Left colon (tissue), 2 donors: ENCODE results near the gene LRRC27. TPM values are rescaled to one million over a fixed set of nuclear protein-coding genes. Genes with fewer than 3 reads are reported as not detected.
"Not testable (repeated sequence)": the region's sequence is repeated elsewhere in the genome, so short reads cannot be mapped to it uniquely, and the experiment has no call there.

Experiments
- ATAC-seq: fragments of 200-7000 bp; cut with Tn5 transposase; one replicate; pipeline ENCODE4 v1.9.1; 2020; ENCODE audit warnings: mild to moderate bottlenecking, moderate library complexity
- DNase-seq, 2 donors: peaks; one replicate each; pipeline ENCODE4 v3.0.0-alpha.2; 2020
- intact Hi-C, 2 donors: fragments of 100-400 bp; cut with DNase I in 1 of 2; cut with micrococcal nuclease in 1 of 2; formaldehyde crosslinking; loops; one replicate each; pipeline versions ENCODE4 v1.11.2 to v1.14.0; 2022; cut with DNase I, micrococcal nuclease
- long read RNA-seq: library from polyadenylated mRNA; unstranded; transcript quantifications from one replicate; pipeline ENCODE4 v2.0.0, GENCODE V29; 2021
- total RNA-seq, 2 donors: library from RNA; stranded (reverse); fragmentation: NEBNext Ultra II Directional; extraction: Animal tissue kit (Norgen Biotek cat#: 25700); gene quantifications; one replicate each; pipeline ENCODE4 v1.2.1, GENCODE V29; 2021
- donor health status: DM: no; HTN: no; CAD: no.
- donor health status: DM: yes; HTN: yes; CAD: no.

LRRC27 gene
- total RNA-seq: 1 to 10 TPM; 6.5 to 9.2 TPM
- long read RNA-seq, full-length matches to known transcripts: 2 of 6 reads
- long read RNA-seq, partial matches to known transcripts: 2 of 6 reads
- long read RNA-seq, other reads (novel, unspliced or antisense): 2 of 6 reads

DNA sequence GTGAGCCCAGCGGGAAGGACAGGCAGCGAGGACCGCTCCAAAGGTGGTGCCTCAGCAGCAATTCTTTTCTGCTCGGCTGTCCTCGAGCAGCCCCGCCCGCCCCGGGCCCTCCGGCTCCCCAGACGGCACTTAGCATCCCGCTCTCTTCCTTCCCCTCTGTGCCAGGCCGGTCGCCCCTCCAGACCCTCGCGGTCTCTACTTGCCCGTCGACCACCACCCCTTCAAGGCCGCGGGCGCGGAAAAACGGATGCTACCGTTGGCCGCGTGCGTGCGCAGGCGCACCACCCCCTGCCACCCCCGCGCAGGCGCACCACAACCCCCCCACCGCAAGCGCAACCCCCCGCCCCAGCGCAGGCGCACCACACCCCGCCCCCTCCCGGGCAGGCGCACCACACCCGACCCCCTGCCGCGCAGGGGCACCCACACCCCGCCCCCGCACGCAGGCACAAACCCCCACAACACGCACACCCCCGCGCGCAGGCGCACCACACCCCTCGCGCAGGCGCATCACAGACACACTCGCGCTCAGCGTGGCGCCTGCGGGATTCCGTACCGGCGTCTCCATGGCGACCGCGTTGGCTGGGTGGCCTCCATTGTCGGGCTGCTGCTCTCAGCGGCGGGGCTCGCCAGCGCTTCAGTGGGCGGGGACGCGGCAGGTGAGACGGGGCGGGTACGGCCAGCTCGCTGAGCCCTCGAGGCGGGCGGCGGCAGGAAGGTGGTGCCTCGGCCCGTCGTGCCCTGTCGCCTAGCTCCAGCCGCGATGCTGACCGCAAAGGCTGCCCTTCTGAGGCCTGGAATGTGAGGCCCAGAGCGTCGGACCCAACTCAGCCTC, at the start of gene LRRC27:
LRRC27 (plus strand) TSS at position 593 of the 832 bp plus-strand sequence. CDS start 1,332 bp downstream, outside the sequence.
- intact Hi-C loops: no loop called here
- DNase-seq: peak; percentile 98 to 100

DNA sequence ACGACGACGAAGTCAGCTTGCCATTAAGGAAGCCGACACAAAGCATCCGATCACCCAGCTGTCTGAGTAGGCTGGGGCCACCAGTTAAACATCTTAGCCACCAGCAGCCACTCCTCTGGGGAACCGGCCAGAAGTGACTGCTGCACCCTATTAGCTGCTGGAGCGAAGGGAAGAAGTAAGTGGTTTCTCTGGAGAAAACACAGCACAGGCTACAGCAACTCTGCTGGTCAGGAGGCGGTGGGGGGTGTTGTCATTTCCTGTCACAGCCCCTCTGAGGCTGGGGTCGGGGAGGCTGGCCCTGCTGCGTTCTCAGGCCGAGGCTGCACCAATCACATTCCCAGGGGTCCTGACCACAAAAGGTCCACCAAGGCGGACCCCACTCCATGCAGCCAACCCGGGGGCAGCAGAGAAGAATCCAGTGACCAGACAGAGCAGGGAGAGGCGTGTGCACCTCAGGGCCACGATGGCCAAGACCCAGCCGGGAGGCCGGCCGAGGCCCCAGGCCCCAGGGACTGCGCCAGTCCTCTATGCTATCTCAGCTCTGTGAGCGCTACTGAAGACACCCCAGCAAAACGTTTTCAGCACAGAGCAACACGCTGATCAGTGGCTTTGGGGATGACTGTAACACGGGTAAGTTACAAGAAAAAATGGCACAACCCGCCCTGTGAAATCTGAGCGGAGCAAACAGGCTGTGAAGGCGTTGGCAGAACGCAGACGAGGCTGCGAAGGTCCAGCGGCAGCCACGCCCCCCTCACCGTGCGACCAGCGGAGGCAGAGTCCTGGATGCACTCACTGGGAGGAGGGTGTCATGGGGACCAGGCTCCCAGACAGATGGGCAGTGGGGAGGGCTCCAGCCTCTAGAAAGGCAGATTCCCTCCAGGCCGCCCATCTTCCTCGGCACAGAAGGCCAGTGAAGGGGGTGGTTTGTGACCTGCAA, 49.1 kb upstream of the LRRC27 start:
- intact Hi-C loops: no loop called here
- DNase-seq (no peak), ATAC-seq (peak; percentile 47)

More for the DNA sequence above, at the start of gene LRRC27:
- ATAC-seq: peak; percentile 95

- ATAC-seq (peak; percentile 55), DNase-seq (no peak)
- intact Hi-C loops: no loop called here
Observed at GRCh38 chr10:132283604-132284382, 48.2 kb upstream of the LRRC27 start.

- DNase-seq: no peak
- intact Hi-C loops: no loop called here
- no peak for ATAC-seq
Observed at GRCh38 chr10:132289439-132289838, 42.6 kb upstream of the LRRC27 start.

- DNase-seq: no peak
- intact Hi-C loops: no loop called here
- no peak for ATAC-seq
Observed at GRCh38 chr10:132290631-132291030, 41.4 kb upstream of the LRRC27 start.

GRCh38 chr10:132291826-132292225, 40.2 kb upstream of the LRRC27 start:
- intact Hi-C loops: no loop called here
- ATAC-seq (no peak), DNase-seq (no peak)

GRCh38 chr10:132292287-132293200, 39.4 kb upstream of the LRRC27 start:
- intact Hi-C loops: no loop called here
- no peak for ATAC-seq
- DNase-seq: peak in 1 of 2 donors; percentile 13

- DNase-seq (peak in 1 of 2 donors; percentile 40), ATAC-seq (no peak)
Observed at GRCh38 chr10:132293201-132293812, 38.7 kb upstream of the LRRC27 start.

GRCh38 chr10:132293813-132294520, 38.0 kb upstream of the LRRC27 start:
- DNase-seq: no peak
- intact Hi-C loops: no loop called here

More at GRCh38 chr10:132293201-132293812, 38.7 kb upstream of the LRRC27 start:
- intact Hi-C loops: no loop called here

GRCh38 chr10:132294561-132295318, 37.3 kb upstream of the LRRC27 start:
- intact Hi-C loops: no loop called here
- no peak for ATAC-seq
- DNase-seq: peak in 1 of 2 donors; percentile 18

More at GRCh38 chr10:132293813-132294520, 38.0 kb upstream of the LRRC27 start:
- ATAC-seq: no peak

DNA sequence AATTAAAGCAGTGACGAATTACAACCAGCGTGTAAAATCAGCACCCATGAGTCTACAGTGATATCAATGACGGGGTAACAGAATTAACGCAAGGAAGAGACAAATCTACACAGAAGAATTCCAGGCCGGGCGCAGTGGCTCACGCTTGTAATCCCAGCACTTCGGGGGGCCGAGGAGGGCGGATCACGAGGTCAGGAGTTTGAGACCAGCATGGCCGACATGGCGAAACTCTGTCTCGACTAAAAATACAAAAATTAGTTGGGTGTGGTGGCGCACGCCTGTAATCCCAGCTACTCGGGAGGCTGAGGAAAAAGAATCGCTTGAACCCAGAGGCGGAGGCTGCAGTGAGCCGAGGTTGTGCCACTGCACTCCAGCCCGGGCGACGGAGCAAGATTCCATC, 36.5 kb upstream of the LRRC27 start:
- ATAC-seq, intact Hi-C loops: not testable (repeated sequence)
- DNase-seq: peak in 1 of 2 donors; percentile 2

DNA sequence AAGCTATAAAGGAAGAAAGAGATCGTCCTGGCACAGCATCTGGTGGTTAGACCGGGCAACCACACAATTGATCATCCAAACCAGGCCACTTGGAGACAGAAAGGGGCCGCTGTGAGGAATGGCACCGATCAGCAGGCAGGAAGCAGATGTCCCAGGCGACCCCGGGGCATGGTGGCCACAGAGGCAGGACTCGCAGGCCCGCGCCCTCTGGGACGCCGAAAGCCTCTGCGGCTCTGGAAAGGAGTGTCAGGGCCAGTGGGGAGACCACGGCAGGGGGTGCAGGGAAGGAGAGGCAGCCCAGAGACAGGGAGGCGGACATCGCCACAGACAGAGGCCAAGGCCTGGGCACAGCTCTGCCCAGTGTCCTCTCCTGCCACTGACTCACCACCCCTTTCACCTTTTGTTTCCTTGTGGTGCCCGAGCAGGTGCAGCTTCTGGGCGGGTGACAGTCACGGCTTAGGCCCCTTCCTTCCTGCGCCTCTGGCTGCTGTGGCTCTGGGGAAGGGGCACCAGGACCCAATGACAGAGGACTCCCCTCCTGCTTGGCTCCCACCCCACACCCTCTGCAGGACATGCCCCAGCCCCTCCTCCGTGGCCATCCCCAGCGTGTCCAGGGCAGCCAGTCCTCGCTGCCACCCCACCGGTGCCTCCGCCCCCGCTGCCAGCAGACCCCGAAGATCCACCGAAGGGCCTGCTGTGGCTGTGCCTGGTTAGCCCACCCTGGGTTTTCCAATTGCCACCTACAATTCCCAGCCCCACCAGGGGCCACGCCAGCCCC, 35.1 kb upstream of the LRRC27 start:
- no peak for ATAC-seq
- intact Hi-C loops: no loop called here
- peak in 1 of 2 donors; percentile 14 for DNase-seq

DNA sequence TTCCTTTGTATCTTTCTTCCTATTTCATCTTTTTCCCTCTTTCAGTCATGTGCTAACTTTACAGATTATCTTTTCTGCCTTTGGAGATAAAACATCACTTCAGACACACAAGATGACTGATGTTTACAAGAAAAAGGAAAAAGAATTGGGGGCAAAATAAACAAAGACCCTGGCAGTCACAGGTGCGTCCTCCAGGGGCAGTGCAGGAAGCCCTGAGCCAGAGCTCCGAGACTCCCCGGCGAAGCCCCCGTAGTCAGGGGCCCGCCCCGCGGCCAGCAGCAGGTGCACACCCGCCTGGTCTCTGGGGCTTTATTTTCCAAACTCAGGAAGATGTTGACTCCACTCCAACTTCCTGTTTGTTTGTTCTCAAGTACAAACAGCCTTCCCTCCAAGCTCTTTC, 34.5 kb upstream of the LRRC27 start:
- DNase-seq (peak in 1 of 2 donors; percentile 8), ATAC-seq (no peak)
- intact Hi-C loops: no loop called here

GRCh38 chr10:132298038-132298881, 33.7 kb upstream of the LRRC27 start:
- DNase-seq (peak in 1 of 2 donors; percentile 15), ATAC-seq (no peak)
- intact Hi-C loops: no loop called here
